NCI-H2107 treated with DMSO at 0.1 percent for 48 hours (cell line): ENCODE results near the gene KLC1.

Experiments used
- DNase-seq: peaks from one replicate; lab custom pipeline; 2025; ENCODE audit not compliant: unreplicated experiment; lab: John Stamatoyannopoulos, UW

KLC1 gene

GRCh38 chr14:103702497-103703432 is 73.8 kb downstream of the KLC1 start:
- DNase-seq: no peak

DNA sequence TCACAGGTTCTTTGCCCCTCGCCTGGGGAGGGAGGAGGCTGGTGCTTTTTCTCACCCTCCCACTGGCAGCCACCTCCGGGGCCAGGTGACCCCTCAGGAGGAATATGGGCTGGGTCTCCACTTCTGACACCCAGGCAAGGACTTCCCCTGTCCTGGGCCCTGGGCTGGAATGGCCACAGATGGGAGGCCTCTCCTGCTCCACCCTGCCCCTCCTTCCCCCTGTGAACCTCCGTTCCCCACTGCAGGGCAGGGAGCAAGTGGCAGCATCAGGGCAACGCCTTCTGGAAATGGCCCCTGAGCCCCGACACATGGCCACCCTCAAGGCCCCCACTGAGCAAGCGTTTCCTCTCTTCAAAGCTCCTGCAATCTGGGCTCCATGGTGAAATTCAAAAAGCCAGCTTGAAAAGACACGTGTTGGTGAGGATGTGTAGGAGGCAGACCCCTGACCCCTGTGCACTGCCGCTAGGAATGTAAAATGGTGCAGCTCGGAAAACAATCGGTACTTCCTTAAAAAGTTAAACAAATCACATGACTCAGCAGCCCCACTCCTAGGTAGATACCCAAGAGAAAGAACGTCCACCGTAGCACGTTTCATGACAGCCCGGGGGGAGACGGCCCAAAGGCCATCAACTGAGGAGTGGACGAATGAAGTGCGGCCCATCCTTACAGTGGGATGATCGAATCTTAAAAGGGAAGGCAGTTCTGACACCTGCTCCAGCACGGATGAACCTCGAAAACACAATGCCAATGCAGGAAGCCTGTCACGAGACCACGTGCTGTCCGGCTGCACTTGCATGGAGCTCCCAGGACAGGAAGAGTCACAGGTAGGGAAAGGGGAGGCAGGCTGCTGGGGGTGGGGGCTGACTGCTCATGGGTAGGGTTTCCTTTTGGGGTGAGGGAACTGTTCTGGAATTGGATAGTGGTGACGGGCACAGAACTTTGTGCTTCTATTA is 74.7 kb downstream of the KLC1 start:
- DNase-seq: no peak

GRCh38 chr14:103704708-103705107 is 75.7 kb downstream of the KLC1 start:
- DNase-seq: no peak

DNA sequence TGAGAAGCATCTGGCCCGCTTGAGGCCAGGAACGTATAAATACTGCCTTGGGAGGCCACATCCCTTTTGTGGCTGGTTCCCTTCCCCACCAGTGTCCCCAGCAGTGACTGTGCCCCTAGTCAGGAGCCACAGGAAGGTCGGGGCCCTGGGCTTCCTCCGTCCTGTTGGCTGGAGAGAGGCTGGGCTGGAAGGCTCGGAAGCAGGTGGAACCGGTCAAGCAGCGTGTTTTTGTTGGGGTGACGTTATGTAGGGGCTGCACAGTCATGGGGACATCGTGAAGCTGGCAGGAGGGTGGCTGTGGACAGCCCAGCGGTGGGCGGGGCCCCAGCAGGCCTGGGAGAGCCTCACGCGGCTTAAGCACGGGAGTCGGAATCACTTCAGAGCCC is 76.1 kb downstream of the KLC1 start:
- no peak for DNase-seq

GRCh38 chr14:103705504-103706284 is 76.7 kb downstream of the KLC1 start:
- no peak for DNase-seq

DNA sequence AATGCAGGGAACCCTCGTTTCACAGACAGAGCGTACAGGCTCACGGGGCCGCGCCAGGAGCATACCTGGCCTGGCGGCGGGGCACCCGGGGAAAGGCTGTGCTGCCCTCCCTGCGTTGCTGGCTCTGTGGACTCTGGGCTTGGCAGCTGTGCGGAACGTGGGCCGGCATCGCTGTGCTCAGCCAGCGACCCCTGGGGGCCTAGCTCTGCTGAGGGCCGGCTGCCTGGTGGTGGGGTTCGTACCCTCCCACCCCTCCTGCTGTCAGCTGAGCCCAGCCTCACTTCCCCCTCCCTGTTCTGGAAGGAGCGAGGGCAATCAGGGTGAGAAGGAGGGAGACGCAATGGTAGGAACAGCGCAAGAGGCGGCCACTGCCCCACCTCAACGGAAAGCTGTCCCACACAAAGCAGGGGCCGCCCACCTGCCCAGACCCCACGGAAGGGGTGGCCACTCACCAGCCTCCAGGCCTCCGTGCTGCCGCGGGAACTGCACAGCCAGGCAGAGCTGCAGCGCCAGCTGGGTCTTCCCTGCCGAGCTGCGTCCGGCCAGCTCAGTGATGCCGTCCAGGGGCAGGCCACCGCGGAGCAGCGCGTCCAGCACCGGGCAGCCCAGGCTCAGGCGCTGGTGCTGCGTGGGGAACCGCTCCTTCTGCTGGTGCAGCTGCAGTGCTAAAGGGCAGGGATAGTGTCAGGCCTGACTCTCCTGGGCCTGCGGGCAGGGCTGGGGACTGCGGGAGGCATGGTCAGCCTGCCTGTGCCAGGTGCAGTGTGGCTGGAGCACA is 77.7 kb downstream of the KLC1 start:
- no peak for DNase-seq

DNA sequence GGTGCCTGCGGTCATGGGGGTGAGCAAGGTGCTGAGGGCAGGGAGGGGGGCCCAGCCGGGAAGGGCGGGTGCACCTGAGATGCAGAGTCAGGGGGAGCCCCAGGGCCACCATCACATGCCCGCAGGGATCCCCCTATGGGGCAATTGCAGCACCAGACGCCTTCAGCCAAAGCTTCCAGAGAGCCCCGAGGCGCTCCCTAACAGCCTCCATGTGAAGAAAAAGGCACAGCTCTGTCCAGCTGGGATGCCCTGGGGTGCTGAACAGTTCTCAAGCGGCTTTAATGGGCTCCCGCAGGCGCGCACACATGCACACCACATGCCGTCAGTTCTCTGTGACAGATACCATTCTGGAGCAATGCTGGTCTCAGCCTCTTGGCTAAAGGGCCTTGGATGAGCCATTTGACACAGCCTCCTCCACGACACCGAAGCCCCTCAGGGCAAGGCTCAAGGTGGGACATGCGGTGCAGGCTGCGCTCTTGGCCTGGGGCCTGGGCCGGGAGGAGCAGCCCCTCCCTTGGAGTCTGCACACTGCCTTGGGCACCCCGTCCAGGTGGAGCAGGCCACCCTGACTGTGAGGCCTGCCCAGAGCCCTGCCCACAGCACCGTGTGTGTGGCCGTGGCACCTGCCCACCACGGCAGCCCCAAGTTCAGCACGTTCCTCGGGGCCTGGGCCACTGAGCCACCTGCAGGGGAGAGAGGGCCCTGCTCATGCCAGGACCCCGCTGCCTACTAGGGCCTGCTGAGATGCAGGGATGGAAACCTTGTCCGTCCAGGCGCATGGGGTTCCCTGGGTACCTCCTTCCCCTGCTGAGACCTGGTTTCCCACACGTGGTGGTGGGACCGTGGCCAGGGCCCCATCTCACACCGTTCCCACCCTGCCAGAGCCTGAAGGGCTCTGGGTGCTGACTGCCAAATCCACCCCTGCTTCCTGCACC is 78.6 kb downstream of the KLC1 start:
- DNase-seq: no peak

DNA sequence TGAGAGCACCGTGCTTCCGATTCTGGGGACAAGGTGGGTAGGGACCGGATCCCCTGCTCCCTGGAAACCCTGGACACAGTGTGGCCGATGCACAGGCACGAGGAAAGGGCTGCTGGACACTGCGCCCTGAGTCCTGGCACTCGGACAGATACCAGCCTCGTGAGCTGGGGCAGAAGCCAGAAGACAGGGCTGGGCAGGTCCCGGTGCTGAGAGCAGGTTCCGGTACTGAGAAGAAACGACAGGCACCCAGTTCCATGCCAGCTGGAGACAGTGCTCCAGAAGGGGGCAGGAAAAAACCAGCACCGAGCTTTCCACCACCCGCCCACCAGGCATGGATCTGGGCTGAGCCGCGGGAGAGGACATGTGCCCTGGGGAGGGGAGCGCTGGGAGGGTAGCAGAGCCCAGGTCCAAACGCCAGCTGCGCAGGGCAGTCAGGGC is 79.8 kb downstream of the KLC1 start:
- no peak for DNase-seq

- DNase-seq: no peak
Measured at GRCh38 chr14:103709814-103710213, 80.8 kb downstream of the KLC1 start.

GRCh38 chr14:103710771-103711377 is 81.9 kb downstream of the KLC1 start:
- DNase-seq: no peak

GRCh38 chr14:103711516-103712431 is 82.8 kb downstream of the KLC1 start:
- DNase-seq: no peak

- DNase-seq: no peak
Measured at GRCh38 chr14:103712633-103713247, 83.7 kb downstream of the KLC1 start.

- no peak for DNase-seq
Measured at GRCh38 chr14:103713304-103714062, 84.5 kb downstream of the KLC1 start.

- DNase-seq: no peak
Measured at GRCh38 chr14:103714063-103714724, 85.2 kb downstream of the KLC1 start.

DNA sequence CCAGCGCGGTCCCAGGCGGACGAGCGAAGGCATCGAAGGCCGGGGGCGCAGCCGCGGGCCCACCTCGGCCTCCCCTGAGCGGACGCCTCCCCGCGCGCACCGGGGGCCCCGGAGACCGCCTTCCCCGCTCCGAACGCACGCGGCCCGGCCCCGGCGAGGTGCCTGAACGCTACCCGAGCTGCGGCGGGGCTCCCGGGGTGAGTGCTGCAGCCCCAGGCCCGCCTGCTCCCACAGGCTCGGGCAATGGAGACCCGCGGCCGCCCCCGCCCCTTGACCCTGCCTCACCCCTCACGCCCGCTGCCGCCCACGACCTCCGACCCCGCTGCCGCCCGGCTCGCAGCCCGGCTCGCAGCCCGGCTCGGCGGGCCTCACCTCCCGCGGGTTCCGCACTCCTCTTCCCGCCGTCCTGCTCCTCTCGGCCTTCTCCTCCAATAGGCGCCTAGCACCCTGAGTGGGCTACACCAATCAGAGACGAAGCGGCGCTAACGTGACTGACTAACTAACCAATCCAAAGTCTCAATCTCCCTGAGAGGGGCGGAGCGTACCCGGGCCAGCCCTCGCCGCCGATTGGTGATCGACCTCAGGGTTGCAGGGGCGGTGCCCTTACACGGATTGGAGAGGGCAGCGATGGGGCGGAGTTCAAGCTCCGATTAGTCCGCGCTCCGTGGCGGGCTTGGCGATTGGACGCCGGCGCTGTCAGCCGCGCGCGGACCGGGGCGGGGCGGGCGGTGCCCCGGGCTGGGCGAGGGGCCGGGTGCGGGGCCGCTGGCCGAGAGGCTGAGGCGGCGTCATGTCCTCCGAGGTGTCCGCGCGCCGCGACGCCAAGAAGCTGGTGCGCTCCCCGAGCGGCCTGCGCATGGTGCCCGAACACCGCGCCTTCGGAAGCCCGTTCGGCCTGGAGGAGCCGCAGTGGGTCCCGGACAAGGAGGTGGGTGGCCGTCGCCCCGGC is 86.3 kb downstream of the KLC1 start, which contains the start of the genes XRCC3 and ZFYVE21:
Gene XRCC3 (minus strand): TSS at position 400 of the 949 bp plus-strand sequence. CDS start 4,364 bp downstream, outside the sequence.
Gene ZFYVE21 (plus strand): TSS at position 759 of the 949 bp plus-strand sequence. CDS start 32 bp downstream, at position 791.
- peak; percentile 100 for DNase-seq
